Smooth muscle cell (in vitro differentiated cells): Measurements from ENCODE around the gene RFX4. TPM values are rescaled to one million over a fixed set of nuclear protein-coding genes. Genes with fewer than 3 reads are reported as not detected.

ENCODE experiments used
- DNase-seq: peaks from one replicate; lab custom pipeline; 2025; ENCODE audit not compliant: unreplicated experiment; lab: John Stamatoyannopoulos, UW
- H2AFZ ChIP-seq: fragments of 200-600 bp; sonication (generic); 2 replicates; pipeline ENCODE4 v1.6.0; 2016; ENCODE audit warnings: antibody characterized with exemption, low read depth, mild to moderate bottlenecking
- H3F3A ChIP-seq: fragments of 200-600 bp; sonication (generic); 2 replicates; pipeline ENCODE4 v1.6.0; 2017; ENCODE audit warnings: antibody characterized with exemption, low read depth
- H3K27ac ChIP-seq: fragments of 200-600 bp; sonication (generic); 2 replicates; pipeline ENCODE4 v1.5.1; 2016; ENCODE audit warnings: low read depth, mild to moderate bottlenecking
- H3K27me3 ChIP-seq: fragments of 200-600 bp; sonication (generic); 2 replicates; pipeline ENCODE4 v1.6.1; 2016; ENCODE audit warnings: low read depth, mild to moderate bottlenecking
- H3K36me3 ChIP-seq: fragments of 200-600 bp; sonication (generic); 2 replicates; pipeline ENCODE4 v1.5.1; 2016; ENCODE audit warnings: low read depth
- H3K4me1 ChIP-seq: fragments of 200-600 bp; sonication (generic); 2 replicates; pipeline ENCODE4 v1.5.1; 2016; ENCODE audit warnings: low read depth
- H3K4me2 ChIP-seq: fragments of 200-600 bp; sonication (generic); 2 replicates; pipeline ENCODE4 v1.6.0; 2016; ENCODE audit warnings: mild to moderate bottlenecking
- H3K4me3 ChIP-seq: fragments of 200-600 bp; sonication (generic); 2 replicates; pipeline ENCODE4 v1.5.1; 2016; ENCODE audit warnings: mild to moderate bottlenecking
- H3K79me2 ChIP-seq: fragments of 200-600 bp; sonication (generic); 2 replicates; pipeline ENCODE4 v1.6.0; 2016; ENCODE audit warnings: low read depth, mild to moderate bottlenecking
- H3K9ac ChIP-seq: fragments of 200-600 bp; sonication (generic); 2 replicates; pipeline ENCODE4 v1.6.0; 2016; ENCODE audit warnings: low read depth
- H3K9me3 ChIP-seq: fragments of 200-600 bp; sonication (generic); replicated peaks from 2 replicates; pipeline ENCODE4 v1.5.1; 2016; ENCODE audit warnings: low read depth
- H4K20me1 ChIP-seq: fragments of 200-600 bp; sonication (generic); 2 replicates; pipeline ENCODE4 v1.6.0; 2016; ENCODE audit warnings: low read depth
- CTCF ChIP-seq: fragments of 200-600 bp; sonication (generic); IDR thresholded peaks from 2 replicates; pipeline ENCODE4 v1.5.1; 2017; ENCODE audit warnings: borderline replicate concordance, mild to moderate bottlenecking, antibody characterized with exemption; ENCODE audit not compliant: insufficient read depth, poor library complexity, severe bottlenecking
- whole genome bisulfite sequencing: methylation state at CpG from one replicate; pipeline ENCODE4 v1.1.7; 2016; ENCODE audit warnings: low lambda C conversion rate; 5-methylcytosine and 5-hydroxymethylcytosine counted together
- polyA plus RNA-seq: library from polyadenylated mRNA; unstranded; fragments of >200 nt; fragmentation: Nextera tagmentation; extraction: Ambion mirVana; gene quantifications from 2 replicates; pipeline ENCODE4 v1.2.1, GENCODE V29; 2016
- total RNA-seq: library from RNA; depleted of rRNA; stranded (reverse); fragments of >200 nt; gene quantifications from 2 replicates; pipeline ENCODE4 v1.2.3, GENCODE V29; 2014

The RFX4 gene
- total and polyA plus RNA-seq, 2 experiments from 2014 or later: not detected

- Histone ChIP-seq H3K9ac (no peak overlapping the region), H3K4me2 (no peak overlapping the region), H3K27me3 (peaks cover 7% of the 10 kb centered on the region), H3K9me3 (peaks cover 10% of the 10 kb centered on the region), H3K36me3 (no peaks in the 10 kb centered on the region), H3F3A (no peaks in the 10 kb centered on the region), H2AFZ (no peak overlapping the region), H3K79me2 (no peaks in the 10 kb centered on the region), H3K27ac (no peak overlapping the region), H4K20me1 (no peaks in the 10 kb centered on the region), H3K4me1 (no peaks in the 10 kb centered on the region), H3K4me3 (no peak overlapping the region)
- no peak for TF ChIP-seq CTCF
- 73% methylated on average over 3 of the region's 3 CpGs for WGBS
- DNase-seq: no peak
These were observed 74.7 kb downstream of the RFX4 start for GRCh38 chr12:106657488-106657887.

- peaks cover 18% of the 10 kb centered on the region for H3K9me3 ChIP-seq
- H3F3A ChIP-seq: no peaks in the 10 kb centered on the region
- no peaks in the 10 kb centered on the region for H3K36me3 ChIP-seq
- DNase-seq: no peak
- no peaks in the 10 kb centered on the region for H3K27me3 ChIP-seq
- WGBS: 63% methylated on average over 2 of the region's 2 CpGs
- H3K4me1 ChIP-seq: no peaks in the 10 kb centered on the region
- H3K9ac ChIP-seq: no peak overlapping the region
- H4K20me1 ChIP-seq: no peaks in the 10 kb centered on the region
- no peak overlapping the region for H3K4me3 ChIP-seq
- H3K27ac ChIP-seq: no peak overlapping the region
- no peak overlapping the region for H2AFZ ChIP-seq
- H3K79me2 ChIP-seq: no peaks in the 10 kb centered on the region
- TF ChIP-seq CTCF: no peak
- no peak overlapping the region for H3K4me2 ChIP-seq
These were observed 80.6 kb downstream of the RFX4 start for GRCh38 chr12:106663385-106663784.

- DNase-seq: no peak
- Histone ChIP-seq H4K20me1 (no peaks in the 10 kb centered on the region), H3K27ac (no peak overlapping the region), H3K79me2 (no peaks in the 10 kb centered on the region), H3K9ac (no peak overlapping the region), H3K9me3 (no peaks in the 10 kb centered on the region), H2AFZ (no peak overlapping the region), H3K4me3 (no peak overlapping the region), H3K36me3 (no peaks in the 10 kb centered on the region), H3K4me2 (no peak overlapping the region), H3F3A (no peaks in the 10 kb centered on the region), H3K27me3 (no peaks in the 10 kb centered on the region), H3K4me1 (peaks cover 16% of the 10 kb centered on the region)
- 78% methylated on average over 3 of the region's 3 CpGs for WGBS
- no peak for TF ChIP-seq CTCF
These were observed 86.4 kb downstream of the RFX4 start for GRCh38 chr12:106669216-106669615.

- WGBS: 81% methylated on average over 3 of the region's 3 CpGs
- Histone ChIP-seq H3K27ac (no peak overlapping the region), H3K9ac (no peak overlapping the region), H2AFZ (no peak overlapping the region), H3K36me3 (no peaks in the 10 kb centered on the region), H3K9me3 (no peaks in the 10 kb centered on the region), H3F3A (no peaks in the 10 kb centered on the region), H3K4me3 (no peak overlapping the region), H3K27me3 (no peaks in the 10 kb centered on the region), H3K4me2 (no peak overlapping the region), H3K79me2 (no peaks in the 10 kb centered on the region), H3K4me1 (peaks cover 17% of the 10 kb centered on the region), H4K20me1 (no peaks in the 10 kb centered on the region)
- no peak for DNase-seq
- no peak for TF ChIP-seq CTCF
These were observed 87.3 kb downstream of the RFX4 start for GRCh38 chr12:106670131-106670530.
